A673 (cell line): Measurements from ENCODE around the gene DNLZ.

ENCODE experiments used
- EZH2 ChIP-seq: fragments of 200-600 bp; sonication (generic); IDR thresholded peaks from 2 replicates; pipeline ENCODE4 v1.6.1; 2017; ENCODE audit warnings: borderline replicate concordance, low read depth, mild to moderate bottlenecking, mixed read lengths, antibody characterized with exemption, low read length; ENCODE audit not compliant: poor library complexity, severe bottlenecking
- TF ChIP-seq, protein P1 (sequence below): fragments of 300-800, 200-600 bp; sonication (generic); conservative IDR thresholded peaks from 2 replicates; pipeline ENCODE4 v1.5.1; 2017; ENCODE audit warnings: low read depth, mild to moderate bottlenecking, antibody characterized with exemption, low read length, moderate library complexity, mixed read lengths

DNA sequence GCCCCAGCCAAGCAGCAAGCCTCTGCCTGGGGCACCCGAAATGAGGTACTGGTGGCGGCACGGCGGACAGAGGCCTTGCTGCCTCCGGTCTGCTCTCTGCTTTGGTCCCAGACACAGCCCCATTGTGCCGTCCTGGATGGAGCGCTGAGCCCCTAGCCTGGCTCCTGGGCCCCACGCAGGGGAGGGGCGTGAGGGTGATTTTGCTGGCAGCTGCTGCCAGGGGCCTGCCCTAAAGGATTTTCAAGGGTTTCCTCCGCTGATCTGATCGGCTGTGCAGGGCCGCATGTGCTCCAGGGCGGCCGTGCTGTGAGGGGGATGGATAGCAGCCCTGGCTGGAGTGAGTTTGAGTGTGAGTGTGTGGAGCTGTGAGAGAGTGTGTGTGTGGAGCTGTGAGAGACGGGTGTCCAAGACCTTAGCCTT is 34.9 kb downstream of the DNLZ start:
- TF ChIP-seq, protein P1, sequence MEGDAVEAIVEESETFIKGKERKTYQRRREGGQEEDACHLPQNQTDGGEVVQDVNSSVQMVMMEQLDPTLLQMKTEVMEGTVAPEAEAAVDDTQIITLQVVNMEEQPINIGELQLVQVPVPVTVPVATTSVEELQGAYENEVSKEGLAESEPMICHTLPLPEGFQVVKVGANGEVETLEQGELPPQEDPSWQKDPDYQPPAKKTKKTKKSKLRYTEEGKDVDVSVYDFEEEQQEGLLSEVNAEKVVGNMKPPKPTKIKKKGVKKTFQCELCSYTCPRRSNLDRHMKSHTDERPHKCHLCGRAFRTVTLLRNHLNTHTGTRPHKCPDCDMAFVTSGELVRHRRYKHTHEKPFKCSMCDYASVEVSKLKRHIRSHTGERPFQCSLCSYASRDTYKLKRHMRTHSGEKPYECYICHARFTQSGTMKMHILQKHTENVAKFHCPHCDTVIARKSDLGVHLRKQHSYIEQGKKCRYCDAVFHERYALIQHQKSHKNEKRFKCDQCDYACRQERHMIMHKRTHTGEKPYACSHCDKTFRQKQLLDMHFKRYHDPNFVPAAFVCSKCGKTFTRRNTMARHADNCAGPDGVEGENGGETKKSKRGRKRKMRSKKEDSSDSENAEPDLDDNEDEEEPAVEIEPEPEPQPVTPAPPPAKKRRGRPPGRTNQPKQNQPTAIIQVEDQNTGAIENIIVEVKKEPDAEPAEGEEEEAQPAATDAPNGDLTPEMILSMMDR, result no peak
- TF ChIP-seq EZH2, result no peak
